ENCODE results near the gene ZFP1. TPM values are rescaled to one million over a fixed set of nuclear protein-coding genes. Genes with fewer than 3 reads are reported as not detected.
"Not testable (repeated sequence)": the region's sequence is repeated elsewhere in the genome, so short reads cannot be mapped to it uniquely, and the experiment has no call there.

Gene ZFP1
- total RNA-seq, 1 donor from 2014 or later = 10.4 TPM

DNA sequence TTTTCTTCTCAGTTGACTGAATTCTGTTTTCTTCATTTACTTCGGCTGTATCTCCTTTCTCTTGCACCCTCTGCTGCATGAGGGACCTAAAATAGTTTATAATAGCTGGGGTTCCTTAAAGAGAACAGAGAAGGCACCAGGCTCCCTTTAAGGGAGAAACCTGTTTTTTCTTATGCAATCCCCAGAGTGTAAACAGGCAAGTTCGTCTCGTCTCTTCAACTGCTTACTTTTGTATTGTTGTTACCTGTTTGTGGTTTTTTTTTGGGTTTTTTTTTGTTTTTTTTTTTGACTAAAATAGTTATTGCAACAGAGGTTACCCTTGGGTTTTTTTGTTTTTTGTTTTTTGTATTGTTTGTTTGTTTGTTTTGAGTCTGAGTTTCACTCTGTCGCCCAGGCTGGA lies 28.1 kb upstream of the ZFP1 start:
- no peak overlapping the region for H3K4me3 ChIP-seq
- ATAC-seq (no peak), DNase-seq (no peak)
- H3K36me3 ChIP-seq = no peaks in the 10 kb centered on the region
- H3K27ac ChIP-seq = no peak overlapping the region
- intact Hi-C loops (cut with DNase I) = no loop called here
- no peaks in the 10 kb centered on the region for H3K27me3 ChIP-seq (ENCODE audit: low read depth)
- H3K9me3 ChIP-seq = peaks cover 10% of the 10 kb centered on the region
- H3K4me1 ChIP-seq = peaks cover 21% of the 10 kb centered on the region
- TF ChIP-seq, protein P1, sequence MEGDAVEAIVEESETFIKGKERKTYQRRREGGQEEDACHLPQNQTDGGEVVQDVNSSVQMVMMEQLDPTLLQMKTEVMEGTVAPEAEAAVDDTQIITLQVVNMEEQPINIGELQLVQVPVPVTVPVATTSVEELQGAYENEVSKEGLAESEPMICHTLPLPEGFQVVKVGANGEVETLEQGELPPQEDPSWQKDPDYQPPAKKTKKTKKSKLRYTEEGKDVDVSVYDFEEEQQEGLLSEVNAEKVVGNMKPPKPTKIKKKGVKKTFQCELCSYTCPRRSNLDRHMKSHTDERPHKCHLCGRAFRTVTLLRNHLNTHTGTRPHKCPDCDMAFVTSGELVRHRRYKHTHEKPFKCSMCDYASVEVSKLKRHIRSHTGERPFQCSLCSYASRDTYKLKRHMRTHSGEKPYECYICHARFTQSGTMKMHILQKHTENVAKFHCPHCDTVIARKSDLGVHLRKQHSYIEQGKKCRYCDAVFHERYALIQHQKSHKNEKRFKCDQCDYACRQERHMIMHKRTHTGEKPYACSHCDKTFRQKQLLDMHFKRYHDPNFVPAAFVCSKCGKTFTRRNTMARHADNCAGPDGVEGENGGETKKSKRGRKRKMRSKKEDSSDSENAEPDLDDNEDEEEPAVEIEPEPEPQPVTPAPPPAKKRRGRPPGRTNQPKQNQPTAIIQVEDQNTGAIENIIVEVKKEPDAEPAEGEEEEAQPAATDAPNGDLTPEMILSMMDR (IDR thresholded peaks at IDR 0.05) = no peak

DNA sequence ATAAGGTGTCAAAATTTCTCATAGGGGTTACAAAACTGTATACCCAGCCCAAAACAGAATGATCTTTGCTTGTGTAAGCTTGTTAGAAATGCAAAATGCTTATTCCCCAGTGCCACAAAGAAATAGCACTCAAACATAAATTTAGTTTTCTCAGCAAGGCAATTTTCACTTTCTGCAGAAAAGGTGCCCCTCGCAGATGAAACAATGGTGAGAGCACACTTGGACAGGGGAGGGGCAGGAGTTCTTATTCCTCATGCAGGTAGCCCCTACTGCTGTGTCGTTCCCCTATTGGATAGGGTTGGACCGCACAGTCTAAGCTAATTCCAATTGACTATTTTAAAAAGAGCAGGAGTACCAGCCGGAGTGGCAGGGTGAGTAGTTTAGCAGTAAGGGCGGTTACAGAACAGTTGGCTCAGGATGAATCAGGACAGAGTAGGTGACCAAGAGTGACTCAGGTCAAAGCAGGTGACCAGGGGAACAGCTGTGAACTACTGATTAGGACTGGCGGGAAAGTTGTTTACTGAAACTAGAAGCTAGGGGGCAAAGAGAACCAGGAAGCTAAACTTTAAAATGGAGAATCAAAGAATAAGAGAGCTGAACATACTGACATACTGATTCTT lies 26.3 kb upstream of the ZFP1 start:
- no peak for ATAC-seq
- Histone ChIP-seq H3K27me3 (ENCODE audit: low read depth) (no peaks in the 10 kb centered on the region), H3K36me3 (no peaks in the 10 kb centered on the region), H3K4me1 (peaks cover 3% of the 10 kb centered on the region), H3K4me3 (no peak overlapping the region), H3K27ac (no peak overlapping the region), H3K9me3 (peaks cover 10% of the 10 kb centered on the region)
- intact Hi-C loops (cut with DNase I) = no loop called here
- DNase-seq = no peak
- TF ChIP-seq, protein P1 (IDR thresholded peaks at IDR 0.05) = no peak

DNA sequence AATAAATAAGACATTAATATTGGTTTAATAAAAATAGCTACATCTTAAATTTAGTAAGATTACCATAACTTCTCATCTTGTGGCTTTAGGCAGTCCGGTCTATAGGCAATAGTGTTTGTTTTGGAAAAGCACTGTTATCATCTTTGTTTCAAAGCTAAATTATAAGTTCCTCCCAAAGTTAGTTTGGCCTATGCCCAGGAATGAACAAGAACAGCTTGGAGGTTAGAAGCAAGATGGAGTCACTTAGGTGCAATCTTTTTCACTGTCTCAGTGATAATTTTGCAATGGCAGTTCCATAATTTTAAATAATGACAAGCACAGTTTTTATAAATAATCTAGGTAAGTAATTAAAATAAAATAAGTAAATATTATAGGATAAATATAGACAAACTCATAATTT lies 25.7 kb upstream of the ZFP1 start:
- H3K4me3 ChIP-seq = no peak overlapping the region
- no peak for DNase-seq
- peaks cover 14% of the 10 kb centered on the region for H3K9me3 ChIP-seq
- intact Hi-C loops (cut with DNase I) = no loop called here
- H3K27me3 ChIP-seq (ENCODE audit: low read depth) = no peaks in the 10 kb centered on the region
- TF ChIP-seq, protein P1 (IDR thresholded peaks at IDR 0.05) = no peak
- no peaks in the 10 kb centered on the region for H3K4me1 ChIP-seq
- no peak overlapping the region for H3K27ac ChIP-seq
- no peaks in the 10 kb centered on the region for H3K36me3 ChIP-seq
- no peak for ATAC-seq

DNA sequence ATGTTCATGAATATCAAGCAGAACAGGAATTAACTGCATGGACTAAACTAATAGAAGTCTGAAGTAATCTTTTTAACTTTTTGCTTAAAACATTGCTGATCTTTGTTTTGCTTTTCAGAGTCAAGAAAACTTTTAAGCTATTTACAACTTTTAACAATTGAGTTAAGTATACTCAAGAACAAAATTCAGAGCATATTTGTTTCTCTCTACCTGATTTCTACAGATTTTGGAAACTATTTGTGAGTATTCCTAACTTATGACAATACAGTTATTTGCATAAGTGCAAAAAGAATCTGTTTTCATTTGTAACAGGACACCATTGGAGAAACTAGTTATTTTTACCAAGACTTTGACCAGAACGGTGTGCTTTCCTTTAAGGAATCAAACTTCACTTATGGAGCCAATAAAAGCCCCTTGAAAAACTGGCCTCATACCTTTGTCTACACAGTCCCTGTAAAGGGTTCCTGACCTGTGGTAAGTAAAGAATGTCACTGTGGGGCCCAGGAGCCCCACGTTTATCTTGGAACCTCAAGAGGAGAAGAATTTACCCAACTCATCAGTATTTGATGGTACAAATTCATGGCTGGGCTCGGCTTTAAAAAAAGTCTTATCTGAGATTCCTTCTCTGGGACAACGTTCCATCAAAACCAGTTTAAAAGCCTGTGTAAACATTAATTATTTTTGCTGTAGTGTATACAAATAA lies 20.5 kb upstream of the ZFP1 start:
- DNase-seq (no peak), ATAC-seq (no peak)
- intact Hi-C loops (cut with DNase I) = no loop called here
- Histone ChIP-seq H3K9me3 (peaks cover 7% of the 10 kb centered on the region), H3K4me1 (peaks cover 9% of the 10 kb centered on the region), H3K27me3 (ENCODE audit: low read depth) (no peaks in the 10 kb centered on the region), H3K27ac (no peak overlapping the region), H3K4me3 (no peak overlapping the region), H3K36me3 (no peaks in the 10 kb centered on the region)
- TF ChIP-seq, protein P1 (IDR thresholded peaks at IDR 0.05) = no peak

DNA sequence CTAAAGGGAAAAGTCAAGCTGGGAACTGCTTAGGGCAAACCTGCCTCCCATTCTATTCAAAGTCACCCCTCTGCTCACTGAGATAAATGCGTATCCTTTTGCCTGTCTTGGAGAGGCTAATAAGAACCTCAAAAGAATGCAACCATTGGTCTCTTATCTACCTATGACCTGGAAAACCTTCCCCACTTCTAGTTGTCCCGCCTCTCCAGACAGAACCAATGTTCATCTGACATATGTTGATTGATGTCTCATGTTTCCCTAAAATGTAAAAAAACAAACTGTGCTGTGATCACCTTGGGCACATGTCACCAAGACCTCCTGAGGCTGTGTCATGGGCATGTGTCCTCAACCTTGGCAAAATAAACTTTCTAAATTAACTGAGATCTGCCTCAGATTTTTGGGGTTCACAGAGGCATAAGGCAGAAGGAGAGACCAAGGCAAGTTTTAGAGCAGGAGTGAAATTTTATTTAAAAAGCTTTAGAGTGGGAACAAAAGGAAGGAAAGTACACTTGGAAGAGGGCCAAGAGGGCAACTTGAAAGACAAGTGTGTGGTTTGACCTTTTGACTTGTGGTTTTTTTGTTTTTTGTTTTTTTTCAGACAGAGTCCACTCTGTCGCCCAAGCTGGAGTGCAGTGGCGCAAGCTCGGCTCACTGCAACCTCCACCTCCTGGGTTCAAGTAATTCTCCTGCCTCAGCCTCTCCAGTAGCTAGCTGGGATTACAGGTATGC lies 18.7 kb upstream of the ZFP1 start:
- DNase-seq; intact Hi-C loops (cut with DNase I); H3K27ac ChIP-seq; H3K9me3 ChIP-seq; H3K4me1 ChIP-seq; H3K36me3 ChIP-seq; H3K4me3 ChIP-seq; H3K27me3 ChIP-seq (ENCODE audit: low read depth): not testable (repeated sequence)
- peak; percentile 72 to 85 for ATAC-seq
